Stimulated activated CD4-positive, alpha-beta T cell treated with anti-CD3 and anti-CD28 coated beads, Interleukin-1b, Interleukin-23, amount 100 ng/mL, for 1 hour (primary cell): ENCODE data around the gene RALGPS1.

Experiments used
- DNase-seq, 2 donors: peaks; one replicate each; pipeline ENCODE4 v3.0.0-alpha.2; 2020; ENCODE audit warnings: low read depth in 2 of 2

The RALGPS1 gene, protein sequence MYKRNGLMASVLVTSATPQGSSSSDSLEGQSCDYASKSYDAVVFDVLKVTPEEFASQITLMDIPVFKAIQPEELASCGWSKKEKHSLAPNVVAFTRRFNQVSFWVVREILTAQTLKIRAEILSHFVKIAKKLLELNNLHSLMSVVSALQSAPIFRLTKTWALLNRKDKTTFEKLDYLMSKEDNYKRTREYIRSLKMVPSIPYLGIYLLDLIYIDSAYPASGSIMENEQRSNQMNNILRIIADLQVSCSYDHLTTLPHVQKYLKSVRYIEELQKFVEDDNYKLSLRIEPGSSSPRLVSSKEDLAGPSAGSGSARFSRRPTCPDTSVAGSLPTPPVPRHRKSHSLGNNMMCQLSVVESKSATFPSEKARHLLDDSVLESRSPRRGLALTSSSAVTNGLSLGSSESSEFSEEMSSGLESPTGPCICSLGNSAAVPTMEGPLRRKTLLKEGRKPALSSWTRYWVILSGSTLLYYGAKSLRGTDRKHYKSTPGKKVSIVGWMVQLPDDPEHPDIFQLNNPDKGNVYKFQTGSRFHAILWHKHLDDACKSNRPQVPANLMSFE

DNA sequence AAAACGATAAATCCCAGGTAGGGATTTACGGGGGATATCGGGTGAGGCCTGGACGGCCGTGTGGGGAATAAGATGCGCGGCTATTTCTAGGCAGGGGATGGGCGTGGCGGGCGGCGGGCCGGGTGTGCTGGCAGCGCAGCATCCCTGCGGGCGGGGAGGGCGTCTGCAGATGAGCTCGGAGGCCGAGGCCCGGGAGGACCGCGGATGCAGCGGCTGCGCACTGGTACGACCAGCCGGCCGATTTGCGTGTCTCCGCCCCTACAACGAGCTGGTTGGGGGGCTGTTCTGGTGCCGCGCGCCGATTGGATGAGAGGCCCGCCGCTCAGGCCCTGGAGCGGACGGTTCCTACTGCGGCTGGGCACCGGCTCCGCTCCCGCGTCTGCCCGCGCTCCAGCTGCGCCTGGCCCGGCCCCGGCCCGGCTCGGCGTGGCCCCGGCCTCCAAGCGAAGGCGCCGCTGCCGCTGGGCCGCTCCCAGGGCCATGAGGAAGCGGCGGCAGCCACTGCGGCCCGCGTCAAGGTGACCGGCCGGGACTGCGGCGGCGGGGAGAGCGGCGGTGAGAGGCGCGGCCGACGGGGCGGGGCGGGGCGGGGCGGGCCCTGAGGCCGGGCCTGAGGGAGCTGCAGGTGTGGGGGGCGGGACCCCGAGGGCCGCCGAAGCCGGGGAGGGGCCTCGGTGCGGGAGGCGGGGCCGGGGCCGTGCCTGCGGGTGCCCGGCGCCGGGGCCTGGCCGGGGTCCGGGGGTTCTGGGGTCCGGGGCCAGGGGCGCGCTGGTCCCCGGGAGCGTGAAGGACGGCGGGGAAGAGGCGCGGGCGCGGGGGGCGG, at the start of gene RALGPS1:
TSS of gene RALGPS1 (plus strand) at position 325 of the 823 bp plus-strand sequence. CDS start 47,508 bp downstream, outside the sequence.
- peak; percentile 64 to 66 for DNase-seq

DNA sequence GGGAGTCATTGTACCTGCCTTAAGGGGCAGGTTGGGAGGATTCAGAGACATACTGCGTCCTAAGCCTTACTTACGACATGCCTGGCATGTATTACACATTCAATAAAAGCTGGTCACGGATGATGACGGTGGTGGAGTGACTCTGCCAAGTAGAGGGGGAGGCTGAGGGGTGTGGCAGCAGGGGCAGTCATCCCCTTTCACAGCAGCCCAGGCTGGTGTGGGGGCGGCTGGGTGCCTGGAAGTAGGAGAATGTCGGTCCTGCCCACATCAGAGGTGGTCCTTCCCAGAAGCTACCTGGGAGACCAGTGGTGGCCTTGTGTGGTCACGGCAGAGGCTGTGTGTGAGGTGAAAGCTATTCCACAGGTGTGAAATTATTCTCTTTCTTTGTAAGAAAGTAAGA, 45.2 kb upstream of the RALGPS1 start:
- DNase-seq, result no peak

DNA sequence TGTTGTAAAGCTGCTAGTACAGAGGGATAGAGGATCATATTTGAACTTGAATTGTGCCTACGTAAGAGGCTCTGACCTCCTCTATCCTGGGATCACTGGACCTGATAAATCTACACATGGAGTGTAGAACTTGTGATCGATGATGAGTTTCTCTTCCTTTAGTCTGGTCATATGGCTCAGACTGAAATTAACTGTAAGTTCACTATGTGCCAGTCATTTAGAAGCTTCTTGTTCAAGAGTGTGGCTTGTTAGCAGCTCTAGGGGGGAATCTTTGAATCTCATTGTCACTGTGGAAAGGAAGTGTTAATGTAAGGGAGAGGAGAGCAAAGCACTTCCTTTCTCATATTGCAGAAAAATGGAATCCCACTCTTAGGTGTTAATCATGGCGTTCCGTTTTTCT, 42.1 kb upstream of the RALGPS1 start:
- no peak for DNase-seq

DNA sequence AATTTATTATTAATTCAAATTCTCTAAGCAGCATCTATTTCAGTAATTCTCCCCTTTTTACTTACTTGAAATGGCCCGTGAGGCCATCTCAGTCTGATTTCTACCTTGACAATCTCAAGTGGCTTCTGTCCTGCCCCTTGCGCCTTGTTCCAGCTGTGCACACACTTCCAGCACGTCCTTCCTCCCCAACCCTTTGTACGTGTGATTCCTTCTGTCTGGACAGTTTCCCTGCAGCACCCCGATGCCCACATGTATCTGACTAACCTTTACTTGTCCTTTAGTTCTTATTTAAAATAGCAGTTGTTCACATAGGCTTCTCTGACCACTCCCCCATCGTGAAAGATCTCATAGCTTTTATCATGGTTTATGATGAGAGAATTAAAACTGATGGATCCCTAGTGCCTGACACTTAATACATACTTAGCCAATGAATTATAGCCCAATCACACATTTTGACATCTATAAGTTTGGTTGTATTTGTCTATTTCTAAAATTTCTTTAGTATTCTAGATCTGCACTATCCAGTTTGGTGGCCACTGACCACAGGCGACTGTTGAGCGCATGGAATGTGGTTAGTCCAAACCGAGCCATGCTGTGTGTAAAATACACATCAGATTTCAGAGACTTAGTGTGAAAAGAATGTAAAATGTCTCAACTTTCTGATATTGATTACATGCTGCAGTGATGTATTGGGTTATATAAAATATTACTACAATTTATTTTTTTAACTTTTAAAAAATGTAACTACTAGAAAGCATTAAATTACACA, 39.9 kb upstream of the RALGPS1 start:
- no peak for DNase-seq

DNA sequence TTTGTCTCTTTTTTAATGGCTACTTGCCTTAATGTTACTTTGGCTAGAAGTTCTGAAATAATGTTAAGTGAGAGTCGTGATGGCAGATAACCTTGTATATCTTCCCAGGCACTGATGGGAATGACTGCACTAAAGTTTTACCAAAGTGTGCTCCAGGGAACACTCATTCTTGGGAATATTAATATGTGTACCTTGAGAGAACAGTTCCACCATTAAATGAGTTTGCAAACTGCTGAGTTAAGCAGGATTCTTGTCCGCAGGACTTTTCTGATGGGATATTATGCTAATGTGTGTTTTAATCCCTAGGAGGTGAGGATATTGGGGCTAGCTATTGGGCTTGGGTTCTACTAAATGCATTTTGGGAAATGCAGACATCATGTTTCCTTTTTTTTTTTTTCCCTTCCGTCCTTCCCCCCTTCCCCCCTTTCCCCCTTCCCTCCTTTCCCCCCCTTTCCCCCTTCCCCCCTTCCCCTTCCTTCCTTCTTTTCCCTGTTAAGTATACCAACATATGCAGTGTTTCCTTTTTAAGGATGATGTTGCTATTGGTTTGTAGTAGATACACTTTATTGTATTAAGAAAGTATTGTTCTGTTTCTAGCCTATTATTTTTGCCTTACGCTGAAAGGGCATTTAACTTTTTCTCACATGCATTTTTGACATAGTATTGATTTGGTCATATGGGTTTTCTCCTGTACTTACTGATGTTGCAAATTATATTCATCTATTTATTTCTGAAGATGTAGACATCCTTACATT, 38.6 kb upstream of the RALGPS1 start:
- DNase-seq, result no peak

DNA sequence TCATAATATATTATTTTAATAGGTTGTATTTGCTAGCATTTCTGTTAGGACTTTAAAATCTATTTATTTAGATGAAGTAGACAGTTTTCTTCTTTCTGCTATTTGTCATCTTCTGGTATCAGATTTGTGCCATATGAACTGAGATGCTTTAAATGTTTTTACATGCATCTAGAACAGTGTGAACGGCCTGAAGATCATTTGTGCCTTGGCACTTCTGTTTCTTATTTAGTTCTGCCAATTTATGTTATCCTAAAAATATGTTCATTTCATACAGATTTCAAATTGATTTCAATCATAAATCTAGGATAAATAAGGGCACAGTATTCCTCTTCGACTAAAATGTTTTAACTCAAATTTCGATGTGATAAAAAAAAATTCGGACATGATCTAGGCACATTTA, 38.1 kb upstream of the RALGPS1 start:
- no peak for DNase-seq

DNA sequence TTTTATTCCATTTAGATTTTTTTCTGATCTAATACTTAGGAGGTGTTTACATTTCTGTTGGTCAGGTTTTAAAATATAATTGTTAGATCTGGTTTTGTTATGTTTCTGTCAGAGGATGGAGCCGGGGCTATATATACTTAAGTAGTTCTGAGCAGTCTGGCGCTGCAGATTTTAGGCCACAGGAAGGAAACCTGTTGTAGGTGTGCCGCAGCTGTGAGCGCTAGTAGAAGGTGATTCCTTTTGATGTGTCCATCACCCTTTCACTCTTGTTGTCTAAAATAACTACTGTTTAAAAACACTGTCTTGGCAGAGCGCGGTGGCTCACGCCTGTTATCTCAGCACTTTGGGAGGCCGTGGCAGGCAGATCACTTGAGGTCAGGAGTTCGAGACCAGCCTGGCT, 37.2 kb upstream of the RALGPS1 start:
- DNase-seq, result no peak

DNA sequence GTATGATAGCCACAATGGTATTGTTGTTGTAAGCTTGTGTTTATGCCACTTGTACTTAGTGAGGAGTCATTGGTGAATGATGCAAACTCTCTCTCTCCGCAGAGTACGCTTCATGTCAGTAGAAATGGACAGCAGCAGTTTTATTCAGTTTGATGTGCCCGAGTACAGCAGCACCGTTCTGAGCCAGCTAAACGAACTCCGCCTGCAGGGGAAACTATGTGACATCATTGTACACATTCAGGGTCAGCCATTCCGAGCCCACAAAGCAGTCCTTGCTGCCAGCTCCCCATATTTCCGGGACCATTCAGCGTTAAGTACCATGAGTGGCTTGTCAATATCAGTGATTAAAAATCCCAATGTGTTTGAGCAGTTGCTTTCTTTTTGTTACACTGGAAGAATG, 35.3 kb upstream of the RALGPS1 start:
- no peak for DNase-seq

DNA sequence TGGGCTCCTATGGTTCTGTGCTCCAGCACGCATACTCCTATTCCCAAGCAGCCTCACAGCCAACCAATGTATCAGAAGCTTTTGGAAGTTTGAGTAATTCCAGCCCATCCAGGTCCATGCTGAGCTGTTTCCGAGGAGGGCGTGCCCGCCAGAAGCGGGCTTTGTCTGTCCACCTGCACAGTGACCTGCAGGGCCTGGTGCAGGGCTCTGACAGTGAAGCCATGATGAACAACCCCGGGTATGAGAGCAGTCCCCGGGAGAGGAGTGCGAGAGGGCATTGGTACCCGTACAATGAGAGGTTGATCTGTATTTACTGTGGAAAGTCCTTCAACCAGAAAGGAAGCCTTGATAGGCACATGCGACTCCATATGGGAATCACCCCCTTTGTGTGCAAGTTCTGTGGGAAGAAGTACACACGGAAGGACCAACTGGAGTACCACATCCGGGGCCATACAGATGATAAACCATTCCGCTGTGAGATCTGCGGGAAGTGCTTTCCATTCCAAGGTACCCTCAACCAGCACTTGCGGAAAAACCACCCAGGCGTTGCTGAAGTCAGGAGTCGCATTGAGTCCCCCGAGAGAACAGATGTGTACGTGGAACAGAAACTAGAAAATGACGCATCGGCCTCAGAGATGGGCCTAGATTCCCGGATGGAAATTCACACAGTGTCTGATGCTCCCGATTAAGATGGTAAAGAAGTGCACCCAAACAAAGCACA, 34.2 kb upstream of the RALGPS1 start:
- no peak for DNase-seq

DNA sequence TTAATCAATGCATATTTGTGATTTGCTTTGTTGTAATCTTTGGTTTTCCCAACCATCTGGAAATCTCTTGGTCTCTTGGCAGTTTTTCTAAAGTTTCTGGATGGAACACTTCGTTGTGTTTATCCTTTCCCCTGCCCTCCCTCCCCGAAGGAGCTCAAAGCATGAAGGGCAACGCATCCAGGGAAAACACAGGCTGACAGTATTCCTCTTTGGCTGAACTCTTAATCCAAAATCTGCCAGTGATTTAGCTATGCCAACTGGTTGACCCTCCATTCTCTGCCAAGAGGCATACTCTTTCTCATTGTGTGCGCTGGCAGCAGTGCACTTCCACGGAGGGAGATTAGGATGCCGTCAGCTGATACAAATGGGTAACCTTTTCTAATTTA, 33.6 kb upstream of the RALGPS1 start:
- DNase-seq, result no peak

DNA sequence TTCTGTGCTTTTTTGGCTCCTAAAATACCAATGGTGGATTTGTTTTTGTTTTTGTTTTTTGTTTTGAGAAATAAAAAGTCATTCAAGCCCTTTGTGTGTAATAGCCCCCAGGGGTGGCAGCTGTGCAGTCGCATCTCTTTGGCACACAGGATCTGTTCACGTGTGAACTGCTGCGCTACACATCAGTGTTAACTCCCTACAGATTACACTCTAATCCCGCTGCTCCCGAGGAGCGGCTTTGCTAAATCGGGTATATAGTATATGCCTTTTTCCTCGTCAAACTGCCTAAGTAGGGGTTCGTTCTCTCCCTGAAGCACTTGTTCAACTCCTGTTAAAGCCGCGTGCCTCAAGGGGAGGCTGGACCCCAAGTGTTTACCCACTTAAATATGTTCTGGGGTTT, 31.8 kb upstream of the RALGPS1 start:
- no peak for DNase-seq

DNA sequence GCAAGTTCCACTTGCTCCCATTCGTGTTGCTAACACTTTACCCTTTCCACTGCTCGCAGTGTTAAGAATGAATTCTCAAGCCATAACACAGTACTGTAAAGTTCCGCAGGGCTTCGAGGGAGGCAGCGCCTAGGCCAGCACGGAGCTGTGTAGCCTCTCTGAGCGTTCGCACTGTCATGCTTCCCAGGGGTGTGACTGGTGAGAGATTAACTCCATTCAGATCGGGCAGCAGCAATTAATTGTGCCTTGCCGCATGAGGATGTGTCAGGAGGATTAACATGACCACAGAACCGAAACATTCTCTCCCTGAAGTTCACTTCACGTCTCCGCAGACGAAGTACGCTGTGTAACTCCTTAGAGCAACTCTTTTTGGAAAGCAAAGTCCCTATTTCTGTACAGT, 30.9 kb upstream of the RALGPS1 start:
- no peak for DNase-seq

DNA sequence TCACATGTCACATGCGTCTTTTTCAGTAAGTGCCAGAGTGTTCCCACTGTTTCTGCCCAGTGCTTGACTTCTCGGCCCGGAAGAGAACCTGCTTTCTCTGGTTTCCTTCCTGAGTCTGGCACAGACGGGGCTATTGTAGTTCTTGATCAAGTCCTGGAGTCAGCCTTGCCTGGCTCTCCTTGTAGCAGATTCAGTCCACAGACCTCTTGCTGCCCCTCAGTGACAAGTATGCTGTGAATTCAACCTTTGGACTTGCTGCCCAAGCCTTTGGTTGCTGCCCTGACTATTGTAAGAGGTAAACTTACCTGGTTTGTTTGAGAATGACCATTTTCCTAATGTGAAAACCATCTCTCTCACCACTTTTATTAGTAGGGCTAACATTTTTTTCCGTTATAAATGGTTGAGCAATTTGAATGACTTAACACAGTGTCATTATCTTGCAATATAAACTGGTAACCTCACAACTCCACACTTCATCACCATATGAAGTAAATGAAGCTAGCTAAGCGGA, 29.4 kb upstream of the RALGPS1 start:
- DNase-seq, result no peak

DNA sequence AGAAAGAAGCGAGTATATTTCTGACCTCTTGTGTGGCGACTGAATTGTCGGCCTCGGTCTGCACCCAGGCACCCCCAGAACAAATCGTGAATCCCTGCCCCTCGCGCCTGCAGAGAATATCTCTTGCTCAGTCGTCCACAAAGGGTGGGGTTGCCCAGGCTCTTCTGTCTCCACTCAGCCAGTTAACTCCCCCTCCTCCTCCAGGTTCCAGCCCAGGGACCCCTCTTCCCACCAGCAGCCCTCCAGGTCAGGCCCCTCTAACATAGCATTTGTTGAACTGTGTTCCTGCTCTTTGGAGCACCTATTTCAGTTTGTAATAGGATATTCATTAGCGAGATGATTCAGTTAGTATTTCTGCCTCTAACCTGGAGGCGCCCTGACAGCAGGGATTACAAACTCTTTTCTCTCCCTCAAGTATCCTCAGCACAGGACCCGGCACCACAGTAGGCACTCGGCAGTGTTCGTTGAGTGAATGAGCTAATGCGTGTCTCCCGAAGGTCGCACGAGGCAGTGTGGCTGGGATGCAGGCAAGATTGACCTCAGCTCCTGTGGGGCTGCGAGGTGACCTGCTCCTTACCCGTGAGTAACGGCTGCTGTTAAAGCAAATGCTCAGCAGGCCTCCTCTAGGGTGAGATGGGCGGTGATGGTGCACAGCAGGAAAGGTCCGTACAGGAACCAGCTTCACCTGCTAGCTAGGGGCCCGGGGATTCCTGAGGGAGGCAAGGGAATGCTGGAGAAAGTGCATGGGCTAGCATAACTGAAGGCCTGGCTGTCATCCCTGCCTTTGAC, 28.4 kb upstream of the RALGPS1 start:
- DNase-seq, result no peak

DNA sequence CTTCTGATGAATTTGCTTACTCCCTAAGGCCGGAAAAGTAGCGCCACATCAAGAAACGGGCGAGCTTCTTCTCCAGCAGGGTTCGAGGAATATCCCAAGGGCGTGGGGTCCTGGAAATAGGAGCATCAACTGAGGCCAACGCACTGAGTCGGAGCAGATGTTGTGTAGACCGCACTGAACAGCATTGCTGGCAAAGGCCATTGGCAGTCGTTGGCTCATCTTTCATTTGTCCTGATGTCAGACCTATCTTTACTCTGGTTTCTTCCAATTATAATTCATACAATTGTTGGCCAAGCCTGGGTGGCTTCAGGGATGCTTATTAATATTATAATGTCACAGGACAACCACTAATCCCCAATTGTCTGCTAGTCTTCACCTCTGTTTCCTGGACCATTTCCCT, 27.7 kb upstream of the RALGPS1 start:
- no peak for DNase-seq

DNA sequence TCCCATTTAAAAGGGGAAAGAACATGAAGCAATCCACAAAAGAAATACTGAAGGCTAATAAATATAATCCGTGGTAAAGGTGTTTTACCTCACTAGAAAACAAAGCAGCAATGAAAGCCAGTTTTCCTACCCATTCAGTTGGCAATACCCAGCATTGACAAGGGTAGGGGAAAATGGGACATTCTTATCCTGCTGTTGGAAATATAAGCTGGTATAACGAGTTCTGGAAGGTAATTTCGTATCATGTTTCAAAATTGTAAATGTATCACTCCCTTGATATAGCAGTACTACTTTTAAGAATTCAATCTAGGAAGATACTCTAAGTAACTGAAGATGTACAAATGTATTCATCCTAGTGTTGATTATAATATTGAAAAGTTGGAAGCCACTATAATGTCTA, 22.9 kb upstream of the RALGPS1 start:
- no peak for DNase-seq

DNA sequence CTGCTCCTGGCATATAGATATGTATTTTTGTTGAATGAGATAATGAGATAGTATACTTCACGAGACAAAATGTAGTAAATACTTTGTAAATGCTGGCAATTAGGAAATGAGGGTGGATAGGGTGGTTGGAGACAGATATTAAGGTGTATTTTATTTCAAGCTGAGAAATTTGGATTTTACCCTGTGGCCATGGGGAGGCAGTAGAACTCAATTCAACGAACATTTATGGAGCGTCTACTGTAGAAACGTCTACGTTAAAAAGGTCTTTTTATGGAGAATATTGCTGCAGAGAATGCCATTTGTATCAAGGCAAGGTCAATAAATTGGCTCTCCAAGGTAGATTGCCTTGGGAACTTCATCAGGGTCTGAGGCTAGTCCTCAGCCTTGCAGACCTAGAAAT, 21.5 kb upstream of the RALGPS1 start:
- no peak for DNase-seq

DNA sequence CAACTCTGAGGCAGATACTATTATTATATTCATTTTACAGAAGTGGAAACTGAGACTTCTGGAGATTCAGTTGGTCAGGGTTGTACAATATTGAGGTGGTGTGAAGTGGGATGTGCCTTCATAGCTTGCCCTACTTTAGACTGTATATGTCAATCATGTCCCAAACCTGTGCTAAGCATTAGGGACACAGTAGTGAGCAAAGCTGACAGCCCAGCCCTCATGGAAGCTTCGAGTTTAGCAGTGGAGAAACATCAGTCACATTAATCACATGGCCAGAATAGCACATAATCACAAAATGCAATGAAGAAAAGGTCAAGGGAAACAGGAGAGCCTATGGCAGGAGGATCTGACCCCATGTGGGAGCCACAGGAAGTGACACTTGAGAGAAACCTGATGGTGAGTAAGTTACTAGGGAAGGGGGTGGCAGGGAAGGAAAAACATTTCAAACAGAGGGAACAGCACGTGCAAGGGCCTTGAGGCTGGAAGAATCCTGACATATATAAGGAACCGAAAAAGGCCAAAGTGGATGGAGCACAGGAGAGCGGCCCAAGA, 20.5 kb upstream of the RALGPS1 start:
- DNase-seq, result no peak

DNA sequence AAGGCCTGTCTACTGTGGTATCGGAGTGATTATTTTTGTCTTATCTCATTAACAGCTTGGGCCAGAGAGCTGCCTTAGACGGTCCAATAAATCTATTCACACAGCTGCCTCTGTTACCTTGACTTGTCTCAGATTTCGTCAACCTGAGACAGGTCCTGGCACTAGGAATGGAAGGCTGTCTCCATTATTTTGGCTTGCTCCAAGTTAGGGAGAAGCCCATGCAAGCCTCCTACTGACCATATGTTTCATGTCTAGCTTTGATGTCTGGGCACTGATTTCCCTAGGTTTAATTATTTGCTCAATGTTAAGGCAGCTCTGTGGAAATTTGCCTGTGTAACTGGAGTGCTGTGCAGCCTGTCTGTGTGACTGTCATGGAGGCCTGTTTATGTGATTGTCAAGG, 12.4 kb upstream of the RALGPS1 start:
- DNase-seq, result no peak
